NCI-H1436 (cell line): ENCODE data around the gene P4HA1.

Experiments
- DNase-seq: peaks from one replicate; lab custom pipeline; 2025; lab: John Stamatoyannopoulos, UW

Gene P4HA1

GRCh38 chr10:72979709-72980108 is 117.0 kb downstream of the P4HA1 start:
- DNase-seq, result no peak

- DNase-seq, result no peak
Measured at GRCh38 chr10:72976886-72977285, 119.8 kb downstream of the P4HA1 start.
